Measurements from ENCODE around the gene LTB4R2.

LTB4R2 gene

GRCh38 chr14:24267516-24267915 is 42.4 kb upstream of the LTB4R2 start:
- H3K9me3 ChIP-seq (ENCODE audit: control insufficient read depth in 5 of 5, low read length in 5 of 5): no peaks in the 10 kb centered on the region
- H3K36me3 ChIP-seq (ENCODE audit: control insufficient read depth in 5 of 5, insufficient read depth in 5 of 5, low read length in 5 of 5): peaks cover 0 to 52% (median 47%) of the 10 kb centered on the region in 5 donors
- peaks cover 4 to 23% (median 18%) of the 10 kb centered on the region in 5 donors for H3K4me1 ChIP-seq (ENCODE audit: control insufficient read depth in 5 of 5, insufficient read depth in 5 of 5, low read length in 5 of 5)
- no peak overlapping the region for H3K4me3 ChIP-seq (ENCODE audit: low read depth in 1 of 5, low read length in 5 of 5)
- H3K9ac ChIP-seq (ENCODE audit: low read length in 5 of 5): no peak overlapping the region
- no peak overlapping the region for H3K27ac ChIP-seq (ENCODE audit: low read depth, low read length)
- no peaks in the 10 kb centered on the region for H3K27me3 ChIP-seq (ENCODE audit: control insufficient read depth in 5 of 5, insufficient read depth in 4 of 5, low read length in 5 of 5)

- H3K4me3 ChIP-seq (ENCODE audit: low read depth in 1 of 5, low read length in 5 of 5): no peak overlapping the region
- H3K27me3 ChIP-seq (ENCODE audit: control insufficient read depth in 5 of 5, insufficient read depth in 4 of 5, low read length in 5 of 5): no peaks in the 10 kb centered on the region
- peaks cover 4 to 30% (median 23%) of the 10 kb centered on the region in 5 donors for H3K4me1 ChIP-seq (ENCODE audit: control insufficient read depth in 5 of 5, insufficient read depth in 5 of 5, low read length in 5 of 5)
- H3K9me3 ChIP-seq (ENCODE audit: control insufficient read depth in 5 of 5, low read length in 5 of 5): no peaks in the 10 kb centered on the region
- peaks cover 0 to 52% (median 47%) of the 10 kb centered on the region in 5 donors for H3K36me3 ChIP-seq (ENCODE audit: control insufficient read depth in 5 of 5, insufficient read depth in 5 of 5, low read length in 5 of 5)
- no peak overlapping the region for H3K9ac ChIP-seq (ENCODE audit: low read length in 5 of 5)
- H3K27ac ChIP-seq (ENCODE audit: low read depth, low read length): no peak overlapping the region
These were observed 41.7 kb upstream of the LTB4R2 start for GRCh38 chr14:24268225-24268624.

GRCh38 chr14:24269368-24269767 is 40.6 kb upstream of the LTB4R2 start:
- peaks cover 0 to 52% (median 47%) of the 10 kb centered on the region in 5 donors for H3K36me3 ChIP-seq (ENCODE audit: control insufficient read depth in 5 of 5, insufficient read depth in 5 of 5, low read length in 5 of 5)
- H3K27me3 ChIP-seq (ENCODE audit: control insufficient read depth in 5 of 5, insufficient read depth in 4 of 5, low read length in 5 of 5): no peaks in the 10 kb centered on the region
- H3K9me3 ChIP-seq (ENCODE audit: control insufficient read depth in 5 of 5, low read length in 5 of 5): no peaks in the 10 kb centered on the region
- H3K9ac ChIP-seq (ENCODE audit: low read length in 5 of 5): no peak overlapping the region
- no peak overlapping the region for H3K27ac ChIP-seq (ENCODE audit: low read depth, low read length)
- H3K4me3 ChIP-seq (ENCODE audit: low read depth in 1 of 5, low read length in 5 of 5): no peak overlapping the region
- H3K4me1 ChIP-seq (ENCODE audit: control insufficient read depth in 5 of 5, insufficient read depth in 5 of 5, low read length in 5 of 5): peaks cover 4 to 41% (median 35%) of the 10 kb centered on the region in 5 donors

- Histone ChIP-seq H3K27me3 (ENCODE audit: control insufficient read depth in 5 of 5, insufficient read depth in 4 of 5, low read length in 5 of 5) (no peaks in the 10 kb centered on the region), H3K9ac (ENCODE audit: low read length in 5 of 5) (no peak overlapping the region), H3K36me3 (ENCODE audit: control insufficient read depth in 5 of 5, insufficient read depth in 5 of 5, low read length in 5 of 5) (peaks cover 0 to 51% (median 44%) of the 10 kb centered on the region in 5 donors), H3K9me3 (ENCODE audit: control insufficient read depth in 5 of 5, low read length in 5 of 5) (no peaks in the 10 kb centered on the region), H3K27ac (ENCODE audit: low read depth, low read length) (no peak overlapping the region), H3K4me3 (ENCODE audit: low read depth in 1 of 5, low read length in 5 of 5) (no peak overlapping the region), H3K4me1 (ENCODE audit: control insufficient read depth in 5 of 5, insufficient read depth in 5 of 5, low read length in 5 of 5) (peaks cover 4 to 42% (median 37%) of the 10 kb centered on the region in 5 donors)
These were observed 39.9 kb upstream of the LTB4R2 start for GRCh38 chr14:24269910-24270536.

- peak overlapping the region; percentile 63 to 97 (median 95) for H3K9ac ChIP-seq (ENCODE audit: low read length in 5 of 5)
- peak overlapping the region; percentile 92 for H3K27ac ChIP-seq (ENCODE audit: low read depth, low read length)
- no peaks in the 10 kb centered on the region for H3K27me3 ChIP-seq (ENCODE audit: control insufficient read depth in 5 of 5, insufficient read depth in 4 of 5, low read length in 5 of 5)
- no peaks in the 10 kb centered on the region for H3K9me3 ChIP-seq (ENCODE audit: control insufficient read depth in 5 of 5, low read length in 5 of 5)
- H3K36me3 ChIP-seq (ENCODE audit: control insufficient read depth in 5 of 5, insufficient read depth in 5 of 5, low read length in 5 of 5): peaks cover 0 to 44% (median 38%) of the 10 kb centered on the region in 5 donors
- peak overlapping the region; percentile 89 to 94 (median 91) for H3K4me3 ChIP-seq (ENCODE audit: low read depth in 1 of 5, low read length in 5 of 5)
- peaks cover 4 to 44% (median 42%) of the 10 kb centered on the region in 5 donors for H3K4me1 ChIP-seq (ENCODE audit: control insufficient read depth in 5 of 5, insufficient read depth in 5 of 5, low read length in 5 of 5)
These were observed 39.3 kb upstream of the LTB4R2 start for GRCh38 chr14:24270537-24271133.

GRCh38 chr14:24271134-24271833 is 38.7 kb upstream of the LTB4R2 start, which contains the start of gene RABGGTA:
RABGGTA (minus strand) TSS chr14:24271597; CDS start chr14:24271115, 482 bp downstream.
- Histone ChIP-seq H3K27me3 (ENCODE audit: control insufficient read depth in 5 of 5, insufficient read depth in 4 of 5, low read length in 5 of 5) (no peaks in the 10 kb centered on the region), H3K4me3 (ENCODE audit: low read depth in 1 of 5, low read length in 5 of 5) (peak within 1 kb of the TSS; percentile 91 to 94 (median 91)), H3K36me3 (ENCODE audit: control insufficient read depth in 5 of 5, insufficient read depth in 5 of 5, low read length in 5 of 5) (peaks cover 0 to 38% (median 32%) of the 10 kb centered on the region in 5 donors), H3K27ac (ENCODE audit: low read depth, low read length) (peak within 1 kb of the TSS; percentile 92), H3K9ac (ENCODE audit: low read length in 5 of 5) (peak within 1 kb of the TSS; percentile 63 to 97 (median 95)), H3K9me3 (ENCODE audit: control insufficient read depth in 5 of 5, low read length in 5 of 5) (no peaks in the 10 kb centered on the region), H3K4me1 (ENCODE audit: control insufficient read depth in 5 of 5, insufficient read depth in 5 of 5, low read length in 5 of 5) (peaks cover 4 to 47% (median 44%) of the 10 kb centered on the region in 5 donors)

- H3K27me3 ChIP-seq (ENCODE audit: control insufficient read depth in 5 of 5, insufficient read depth in 4 of 5, low read length in 5 of 5): no peaks in the 10 kb centered on the region
These were observed 38.1 kb upstream of the LTB4R2 start for GRCh38 chr14:24271834-24272263.

GRCh38 chr14:24272467-24272866 is 37.5 kb upstream of the LTB4R2 start:
- H3K27ac ChIP-seq (ENCODE audit: low read depth, low read length): no peak overlapping the region
- peaks cover 0 to 26% (median 20%) of the 10 kb centered on the region in 5 donors for H3K36me3 ChIP-seq (ENCODE audit: control insufficient read depth in 5 of 5, insufficient read depth in 5 of 5, low read length in 5 of 5)
- H3K27me3 ChIP-seq (ENCODE audit: control insufficient read depth in 5 of 5, insufficient read depth in 4 of 5, low read length in 5 of 5): no peaks in the 10 kb centered on the region
- H3K4me1 ChIP-seq (ENCODE audit: control insufficient read depth in 5 of 5, insufficient read depth in 5 of 5, low read length in 5 of 5): peaks cover 4 to 54% (median 51%) of the 10 kb centered on the region in 5 donors
- H3K9ac ChIP-seq (ENCODE audit: low read length in 5 of 5): no peak overlapping the region
- H3K9me3 ChIP-seq (ENCODE audit: control insufficient read depth in 5 of 5, low read length in 5 of 5): no peaks in the 10 kb centered on the region
- no peak overlapping the region for H3K4me3 ChIP-seq (ENCODE audit: low read depth in 1 of 5, low read length in 5 of 5)

More at GRCh38 chr14:24271834-24272263, 38.1 kb upstream of the LTB4R2 start:
- Histone ChIP-seq H3K4me1 (ENCODE audit: control insufficient read depth in 5 of 5, insufficient read depth in 5 of 5, low read length in 5 of 5) (peaks cover 4 to 48% (median 44%) of the 10 kb centered on the region in 5 donors), H3K9me3 (ENCODE audit: control insufficient read depth in 5 of 5, low read length in 5 of 5) (no peaks in the 10 kb centered on the region), H3K36me3 (ENCODE audit: control insufficient read depth in 5 of 5, insufficient read depth in 5 of 5, low read length in 5 of 5) (peaks cover 0 to 32% (median 26%) of the 10 kb centered on the region in 5 donors), H3K9ac (ENCODE audit: low read length in 5 of 5) (peak overlapping the region; percentile 42 to 97 (median 95)), H3K4me3 (ENCODE audit: low read depth in 1 of 5, low read length in 5 of 5) (peak overlapping the region; percentile 91 to 94 (median 91)), H3K27ac (ENCODE audit: low read depth, low read length) (peak overlapping the region; percentile 92)

- no peaks in the 10 kb centered on the region for H3K9me3 ChIP-seq (ENCODE audit: control insufficient read depth in 5 of 5, low read length in 5 of 5)
- H3K27me3 ChIP-seq (ENCODE audit: control insufficient read depth in 5 of 5, insufficient read depth in 4 of 5, low read length in 5 of 5): no peaks in the 10 kb centered on the region
- H3K9ac ChIP-seq (ENCODE audit: low read length in 5 of 5): no peak overlapping the region
- no peak overlapping the region for H3K4me3 ChIP-seq (ENCODE audit: low read depth in 1 of 5, low read length in 5 of 5)
- H3K27ac ChIP-seq (ENCODE audit: low read depth, low read length): peak overlapping the region; percentile 64
- H3K36me3 ChIP-seq (ENCODE audit: control insufficient read depth in 5 of 5, insufficient read depth in 5 of 5, low read length in 5 of 5): peaks cover 0 to 16% (median 11%) of the 10 kb centered on the region in 5 donors
- peaks cover 4 to 65% (median 61%) of the 10 kb centered on the region in 5 donors for H3K4me1 ChIP-seq (ENCODE audit: control insufficient read depth in 5 of 5, insufficient read depth in 5 of 5, low read length in 5 of 5)
These were observed 36.4 kb upstream of the LTB4R2 start for GRCh38 chr14:24273422-24273998.

All from subcutaneous abdominal adipose tissue (tissue), 5 donors.